Neuronal stem cell (in vitro differentiated cells): ENCODE results near the gene SENP8.
A peak's percentile ranks its signal among the peaks of the same experiment; 100 is the strongest.

ENCODE experiments used
- DNase-seq: peaks from one replicate; pipeline ENCODE4 v3.0.0-alpha.2; 2013; ENCODE audit warnings: low spot score
- H2AFZ ChIP-seq: one replicate; pipeline ENCODE4 v1.6.1; 2013; ENCODE audit warnings: mild to moderate bottlenecking, low read length, inconsistent platforms
- H2AK5ac ChIP-seq: 2 replicates; pipeline ENCODE4 v1.6.1; 2013; ENCODE audit warnings: low read depth, mild to moderate bottlenecking, inconsistent platforms, low read length, moderate library complexity, mixed read lengths
- H2BK120ac ChIP-seq: 2 replicates; pipeline ENCODE4 v1.6.1; 2013; ENCODE audit warnings: low read depth, mild to moderate bottlenecking, inconsistent platforms, low read length, moderate library complexity, mixed read lengths
- H2BK12ac ChIP-seq: one replicate; pipeline ENCODE4 v1.6.1; 2013; ENCODE audit warnings: low read length, inconsistent platforms
- H2BK15ac ChIP-seq: 2 replicates; pipeline ENCODE4 v1.6.1; 2013; ENCODE audit warnings: mild to moderate bottlenecking, low read length, inconsistent platforms, mixed read lengths
- H2BK5ac ChIP-seq: one replicate; pipeline ENCODE4 v1.6.1; 2013; ENCODE audit warnings: inconsistent platforms, mild to moderate bottlenecking, low read length, moderate library complexity
- H3K14ac ChIP-seq: one replicate; pipeline ENCODE4 v1.6.1; 2013; ENCODE audit warnings: low read length, inconsistent platforms
- H3K18ac ChIP-seq: 2 replicates; pipeline ENCODE4 v1.6.1; 2013; ENCODE audit warnings: low read length, inconsistent platforms
- H3K23ac ChIP-seq: 2 replicates; pipeline ENCODE4 v1.6.1; 2013; ENCODE audit warnings: low read depth, mild to moderate bottlenecking, mixed read lengths, low read length, inconsistent platforms; ENCODE audit not compliant: poor library complexity
- H3K27ac ChIP-seq: replicated peaks from 3 replicates; pipeline ENCODE4 v1.5.1; 2013; ENCODE audit warnings: low read length, inconsistent platforms
- H3K27me3 ChIP-seq, 3 experiments: 2 replicates each; pipeline ENCODE4 v1.6.1; 2013; ENCODE audit warnings: low read length in 3 of 3, mild to moderate bottlenecking in 2 of 3, inconsistent platforms in 1 of 3, low read depth in 1 of 3, mixed read lengths in 1 of 3, moderate library complexity in 1 of 3; ENCODE audit not compliant: control insufficient read depth in 3 of 3, insufficient read depth in 3 of 3
- H3K36me3 ChIP-seq, 2 donors: replicated peaks in 1 of 2; 2 replicates each; pipeline ENCODE4 v1.6.1; 2013; ENCODE audit warnings: low read length in 2 of 2; ENCODE audit not compliant: control insufficient read depth in 2 of 2, insufficient read depth in 2 of 2
- H3K4ac ChIP-seq: 2 replicates; pipeline ENCODE4 v1.6.1; 2013; ENCODE audit warnings: inconsistent platforms, mild to moderate bottlenecking, low read length, moderate library complexity
- H3K4me1 ChIP-seq, 2 donors: 1 replicate in 1 of 2; 2 replicates in 1 of 2; pipeline ENCODE4 v1.6.1; 2013; ENCODE audit warnings: low read length in 2 of 2, low read depth in 1 of 2; ENCODE audit not compliant: control insufficient read depth in 2 of 2, insufficient read depth in 1 of 2
- H3K4me2 ChIP-seq: one replicate; pipeline ENCODE4 v1.6.1; 2013; ENCODE audit warnings: mild to moderate bottlenecking, low read length, inconsistent platforms; ENCODE audit not compliant: insufficient read depth, poor library complexity, severe bottlenecking
- H3K4me3 ChIP-seq, 2 donors: 2 replicates each; pipeline ENCODE4 v1.5.1; 2013; ENCODE audit warnings: low read length in 2 of 2, mild to moderate bottlenecking in 2 of 2, inconsistent platforms in 1 of 2, moderate library complexity in 1 of 2
- H3K79me1 ChIP-seq: one replicate; pipeline ENCODE4 v1.6.1; 2013; ENCODE audit warnings: low read depth, mild to moderate bottlenecking, inconsistent platforms, low read length, moderate library complexity
- H3K9ac ChIP-seq: one replicate; pipeline ENCODE4 v1.6.1; 2013; ENCODE audit warnings: mild to moderate bottlenecking, low read depth, low read length, inconsistent platforms; ENCODE audit not compliant: poor library complexity
- H3K9me3 ChIP-seq, 2 donors: replicated peaks in 1 of 2; 2 replicates each; pipeline versions ENCODE3 to v1.6.1; 2013; ENCODE audit warnings: low read length in 2 of 2, mild to moderate bottlenecking in 2 of 2, inconsistent platforms in 1 of 2, low read depth in 1 of 2, mixed read lengths in 1 of 2, moderate library complexity in 1 of 2; ENCODE audit not compliant: control insufficient read depth in 2 of 2, insufficient read depth in 1 of 2
- H4K8ac ChIP-seq: one replicate; pipeline ENCODE4 v1.6.1; 2013; ENCODE audit warnings: low read depth, mild to moderate bottlenecking, inconsistent platforms, low read length, moderate library complexity
- H4K91ac ChIP-seq: one replicate; pipeline ENCODE4 v1.6.1; 2013; ENCODE audit warnings: low read length, low read depth, mild to moderate bottlenecking, inconsistent platforms; ENCODE audit not compliant: poor library complexity
- WGBS, 2 donors: extraction: QIAGEN DNeasy Blood & Tissue Kit; methylation state at CpG; one replicate each; pipeline ENCODE4 v1.1.7; 2013; ENCODE audit warnings: missing lambda C conversion rate in 2 of 2, mixed read lengths in 1 of 2; ENCODE audit not compliant: insufficient read length in 2 of 2, insufficient replicate concordance in 1 of 2; ENCODE audit errors: extremely low coverage in 2 of 2; 5-methylcytosine and 5-hydroxymethylcytosine counted together

SENP8 gene

GRCh38 chr15:72167445-72167844, 49.2 kb downstream of the SENP8 start:
- H2BK12ac ChIP-seq: no peak overlapping the region
- H3K9ac ChIP-seq: no peak overlapping the region
- WGBS, 2 donors: no CpG with 5 or more reads among the region's 6 CpGs
- no peak overlapping the region for H4K8ac ChIP-seq
- H2BK5ac ChIP-seq: no peak overlapping the region
- no peak overlapping the region for H2BK120ac ChIP-seq
- H3K4me1 ChIP-seq: peaks cover 2 to 9% of the 10 kb centered on the region in 2 donors
- DNase-seq: no peak
- H2BK15ac ChIP-seq: no peak overlapping the region
- H3K4me3 ChIP-seq: no peak overlapping the region
- H3K4ac ChIP-seq: no peak overlapping the region
- H3K9me3 ChIP-seq: no peaks in the 10 kb centered on the region
- H2AK5ac ChIP-seq: no peak overlapping the region
- peaks cover 0 to 9% (median 0%) of the 10 kb centered on the region in 3 experiments for H3K27me3 ChIP-seq
- H3K4me2 ChIP-seq: no peak overlapping the region
- no peak overlapping the region for H3K18ac ChIP-seq
- H4K91ac ChIP-seq: no peak overlapping the region
- no peak overlapping the region for H3K27ac ChIP-seq
- H3K14ac ChIP-seq: no peak overlapping the region
- no peaks in the 10 kb centered on the region for H3K79me1 ChIP-seq
- H3K36me3 ChIP-seq: no peaks in the 10 kb centered on the region
- no peak overlapping the region for H3K23ac ChIP-seq
- H2AFZ ChIP-seq: no peak overlapping the region

GRCh38 chr15:72168131-72168807, 50.1 kb downstream of the SENP8 start:
- Histone ChIP-seq H3K4me2 (no peak overlapping the region), H3K14ac (no peak overlapping the region), H3K9ac (no peak overlapping the region), H4K91ac (no peak overlapping the region), H2AFZ (peak overlapping the region; percentile 75), H3K18ac (no peak overlapping the region), H3K4ac (no peak overlapping the region), H2BK120ac (no peak overlapping the region), H4K8ac (no peak overlapping the region), H3K4me3 (no peak overlapping the region), H2BK15ac (no peak overlapping the region), H2BK5ac (no peak overlapping the region), H3K27ac (no peak overlapping the region), H3K4me1 (peaks cover 2 to 9% of the 10 kb centered on the region in 2 donors), H3K79me1 (no peaks in the 10 kb centered on the region), H3K23ac (no peak overlapping the region), H3K27me3 (peaks cover 0 to 11% (median 0%) of the 10 kb centered on the region in 3 experiments), H3K9me3 (no peaks in the 10 kb centered on the region), H2AK5ac (no peak overlapping the region), H2BK12ac (no peak overlapping the region), H3K36me3 (no peaks in the 10 kb centered on the region)
- WGBS, 2 donors: no CpG with 5 or more reads among the region's 7 CpGs
- no peak for DNase-seq

GRCh38 chr15:72168808-72169190, 50.6 kb downstream of the SENP8 start:
- DNase-seq: no peak
- peak overlapping the region; percentile 35 for H2AK5ac ChIP-seq
- H2BK5ac ChIP-seq: no peak overlapping the region
- no peak overlapping the region for H3K27ac ChIP-seq
- H3K9me3 ChIP-seq: no peaks in the 10 kb centered on the region
- H3K79me1 ChIP-seq: no peaks in the 10 kb centered on the region
- no CpG with 5 or more reads among the region's 4 CpGs for WGBS, 2 donors
- no peak overlapping the region for H3K23ac ChIP-seq
- H3K27me3 ChIP-seq: peaks cover 0 to 12% (median 0%) of the 10 kb centered on the region in 3 experiments
- peak overlapping the region; percentile 3 for H3K14ac ChIP-seq
- H3K4ac ChIP-seq: no peak overlapping the region
- H2BK120ac ChIP-seq: no peak overlapping the region
- H2BK15ac ChIP-seq: no peak overlapping the region
- H4K91ac ChIP-seq: no peak overlapping the region
- no peak overlapping the region for H2BK12ac ChIP-seq
- no peak overlapping the region for H3K18ac ChIP-seq
- H3K36me3 ChIP-seq: no peaks in the 10 kb centered on the region
- no peak overlapping the region for H4K8ac ChIP-seq
- no peak overlapping the region for H3K4me3 ChIP-seq
- H3K4me1 ChIP-seq: peaks cover 1 to 9% of the 10 kb centered on the region in 2 donors
- H3K4me2 ChIP-seq: no peak overlapping the region
- no peak overlapping the region for H3K9ac ChIP-seq
- H2AFZ ChIP-seq: peak overlapping the region; percentile 75

GRCh38 chr15:72169236-72169920, 51.2 kb downstream of the SENP8 start:
- no peak overlapping the region for H3K4ac ChIP-seq
- peak overlapping the region; percentile 3 for H3K14ac ChIP-seq
- no peak overlapping the region for H3K18ac ChIP-seq
- no peak overlapping the region for H2BK15ac ChIP-seq
- no peaks in the 10 kb centered on the region for H3K79me1 ChIP-seq
- peak overlapping the region; percentile 35 for H2AK5ac ChIP-seq
- no peak overlapping the region for H4K91ac ChIP-seq
- no peak overlapping the region for H2AFZ ChIP-seq
- H3K9ac ChIP-seq: no peak overlapping the region
- H2BK120ac ChIP-seq: no peak overlapping the region
- no peak overlapping the region for H3K4me2 ChIP-seq
- peaks cover 0 to 17% (median 0%) of the 10 kb centered on the region in 3 experiments for H3K27me3 ChIP-seq
- H3K4me1 ChIP-seq: peaks cover 0 to 9% of the 10 kb centered on the region in 2 donors
- no peak overlapping the region for H2BK5ac ChIP-seq
- no peaks in the 10 kb centered on the region for H3K9me3 ChIP-seq
- no peak overlapping the region for H2BK12ac ChIP-seq
- no peak overlapping the region for H3K23ac ChIP-seq
- no CpG with 5 or more reads among the region's 10 CpGs for WGBS, 2 donors
- no peak overlapping the region for H4K8ac ChIP-seq
- no peak overlapping the region for H3K4me3 ChIP-seq
- no peak for DNase-seq
- H3K27ac ChIP-seq: no peak overlapping the region
- H3K36me3 ChIP-seq: no peaks in the 10 kb centered on the region
